Endothelial cell of umbilical vein (primary cell): Measurements from ENCODE around the gene GPLD1.

Experiments used
- CTCF ChIP-seq, 2 donors: IDR thresholded peaks; 1 replicate in 1 of 2; 2 replicates in 1 of 2; pipeline ENCODE4 v1.5.1; 2011; ENCODE audit warnings: low read length in 2 of 2, mild to moderate bottlenecking in 2 of 2, moderate library complexity in 2 of 2, control low read depth in 1 of 2, inconsistent platforms in 1 of 2, low read depth in 1 of 2; ENCODE audit not compliant: insufficient read depth in 1 of 2; ENCODE audit errors: extremely low read depth in 1 of 2
- EZH2 ChIP-seq: IDR thresholded peaks from 2 replicates; pipeline ENCODE4 v1.6.1; 2012; ENCODE audit warnings: borderline replicate concordance, low read depth, mild to moderate bottlenecking, moderate library complexity, low read length, inconsistent platforms; ENCODE audit not compliant: severe bottlenecking
- GATA2 ChIP-seq: IDR thresholded peaks from 2 replicates; pipeline ENCODE4 v1.7.0; 2011; ENCODE audit warnings: low read depth, mild to moderate bottlenecking, moderate library complexity, mixed read lengths, low read length; ENCODE audit not compliant: insufficient read length, insufficient read depth
- JUN ChIP-seq: IDR thresholded peaks from 2 replicates; pipeline ENCODE4 v1.6.1; 2011; ENCODE audit warnings: borderline replicate concordance, low read depth; ENCODE audit not compliant: insufficient read length, insufficient read depth
- MYC ChIP-seq: IDR thresholded peaks from one replicate; pipeline ENCODE4 v1.6.1; 2011; ENCODE audit warnings: mild to moderate bottlenecking, low read depth, low read length
- POLR2A ChIP-seq: IDR thresholded peaks from 2 replicates; pipeline ENCODE4 v1.6.1; 2012; ENCODE audit warnings: low read depth, mild to moderate bottlenecking, control low read depth, low read length
- POLR2AphosphoS5 ChIP-seq: IDR thresholded peaks from 2 replicates; pipeline ENCODE4 v1.6.1; 2012; ENCODE audit warnings: low read depth, mild to moderate bottlenecking, control low read depth, low read length, moderate library complexity; ENCODE audit not compliant: insufficient read depth

- TF ChIP-seq CTCF (IDR thresholded peaks at IDR 0.05; ENCODE audit: extremely low read depth in 1 of 2, insufficient read depth in 1 of 2, low read depth in 1 of 2, low read length in 2 of 2) = no peak
- no peak for TF ChIP-seq EZH2
- TF ChIP-seq POLR2A = no peak
- TF ChIP-seq POLR2AphosphoS5 = no peak
- TF ChIP-seq MYC = no peak
- no peak for TF ChIP-seq GATA2
- TF ChIP-seq JUN = no peak
These were observed 45.8 kb upstream of the GPLD1 start for GRCh38 chr6:24535210-24535609.
